K562 (cell line): ENCODE results near the gene MRAP2. TPM values are rescaled to one million over a fixed set of nuclear protein-coding genes. Genes with fewer than 3 reads are reported as not detected.

Experiments used
- ATAC-seq: fragments of 200-7000 bp; cut with Tn5 transposase; 3 replicates; pipeline ENCODE4 v1.9.1; 2020; ENCODE audit warnings: moderate library complexity
- BruUV-seq: library from RNA; stranded (reverse); fragments of 400-500 nt; replicated peaks from 2 replicates; lab custom pipeline; 2021; lab: Mats Ljungman, UMichigan
- CTCF ChIA-PET: fragments of 300-600 bp; formaldehyde crosslinking; extraction: SDS; loops from one replicate; lab custom pipeline; 2021; ENCODE audit warnings: low intra/inter-chr PET ratio; lab: Yijun Ruan, JAX
- POLR2A ChIA-PET: fragments of 300-600, 350-650 bp; sonication (Branson Sonifier 250); formaldehyde crosslinking; extraction: SDS; loops from one replicate; lab custom pipeline; 2021; ENCODE audit warnings: antibody characterized with exemption, inconsistent platforms; lab: Yijun Ruan, JAX
- DNase-seq, 4 experiments: peaks; one replicate each; pipeline versions ENCODE4 v3.0.0 to v3.0.0-alpha.2; 2011 to 2018; ENCODE audit warnings: low spot score in 3 of 4, mixed read lengths in 3 of 4; ENCODE audit errors: extremely low read depth in 1 of 4
- FAIRE-seq: peaks from 2 replicates; lab custom pipeline; 2011; peaks lifted over from hg19 to GRCh38; lab: Jason Lieb, UNC
- H2AFZ ChIP-seq: 2 replicates; pipeline ENCODE4 v1.6.0; 2011; ENCODE audit warnings: low read depth, low read length, control low read depth, inconsistent platforms
- H3K27ac ChIP-seq: fragments of 200-600 bp; 3 replicates; pipeline ENCODE4 v1.8.0; 2011; ENCODE audit warnings: low read depth, mild to moderate bottlenecking, control low read depth, inconsistent platforms, low read length, moderate library complexity, mixed read lengths; ENCODE audit errors: extremely low read depth
- H3K27me3 ChIP-seq, 2 experiments: fragments of 300-600 bp in 1 of 2; 2 replicates in 1 of 2; 3 replicates in 1 of 2; pipeline versions ENCODE4 v1.6.0 to v1.8.0; 2011; ENCODE audit warnings: inconsistent platforms in 2 of 2, low read length in 2 of 2, mild to moderate bottlenecking in 1 of 2, mixed read lengths in 1 of 2, moderate library complexity in 1 of 2; ENCODE audit not compliant: control insufficient read depth in 2 of 2, insufficient read depth in 2 of 2
- H3K36me3 ChIP-seq: fragments of 300-600 bp; 3 replicates; pipeline ENCODE4 v1.8.0; 2011; ENCODE audit warnings: mild to moderate bottlenecking, low read length, inconsistent platforms; ENCODE audit not compliant: control insufficient read depth, insufficient read depth
- H3K4me1 ChIP-seq, 2 experiments: fragments of 200-600 bp in 1 of 2; replicated peaks in 1 of 2; 2 replicates in 1 of 2; 3 replicates in 1 of 2; pipeline versions ENCODE4 v1.5.1 to v1.8.0; 2011; ENCODE audit warnings: inconsistent platforms in 2 of 2, low read length in 2 of 2, mild to moderate bottlenecking in 1 of 2, mixed read lengths in 1 of 2, moderate library complexity in 1 of 2; ENCODE audit not compliant: control insufficient read depth in 2 of 2, insufficient read depth in 2 of 2
- H3K4me2 ChIP-seq: 2 replicates; pipeline ENCODE4 v1.6.1; 2011; ENCODE audit warnings: low read length, control low read depth, inconsistent platforms, mixed read lengths; ENCODE audit not compliant: insufficient read depth
- H3K4me3 ChIP-seq: fragments of 200-600 bp; sonication (generic), shearing (Covaris generic); 2 replicates; pipeline ENCODE4 v1.5.1; 2016; ENCODE audit warnings: control low read depth, inconsistent platforms
- H3K79me2 ChIP-seq: fragments of 200-600 bp; 3 replicates; pipeline ENCODE4 v1.8.0; 2011; ENCODE audit warnings: low read length, inconsistent platforms; ENCODE audit not compliant: control insufficient read depth, insufficient read depth
- H3K9ac ChIP-seq, 2 experiments: 2 replicates each; pipeline versions ENCODE4 v1.6.0 to v1.6.1; 2011; ENCODE audit warnings: low read depth in 2 of 2, low read length in 2 of 2, control low read depth in 1 of 2, inconsistent platforms in 1 of 2, mild to moderate bottlenecking in 1 of 2, mixed read lengths in 1 of 2; ENCODE audit not compliant: insufficient read depth in 1 of 2
- H3K9me1 ChIP-seq: one replicate; pipeline ENCODE4 v1.6.0; 2011; ENCODE audit warnings: inconsistent platforms, mild to moderate bottlenecking, low read length, moderate library complexity; ENCODE audit not compliant: control insufficient read depth, insufficient read depth
- H3K9me3 ChIP-seq: replicated peaks from 2 replicates; pipeline ENCODE4 v1.5.1; 2011; ENCODE audit warnings: low read depth, low read length, inconsistent platforms; ENCODE audit not compliant: control insufficient read depth, insufficient read depth
- H4K20me1 ChIP-seq: replicated peaks from 2 replicates; pipeline ENCODE4 v1.6.1; 2011; ENCODE audit warnings: low read length, inconsistent platforms, mixed read lengths; ENCODE audit not compliant: control insufficient read depth, insufficient read depth
- CBX1 ChIP-seq: sonication (generic); IDR thresholded peaks from 2 replicates; pipeline ENCODE4 v1.6.1; 2016; ENCODE audit warnings: antibody characterized with exemption, low read depth, mild to moderate bottlenecking
- CCAR2 ChIP-seq: fragments of 200-400 bp; formaldehyde crosslinking; IDR thresholded peaks from 2 replicates; pipeline ENCODE4 v1.6.1; 2017; ENCODE audit warnings: mild to moderate bottlenecking, low read depth, low read length
- EWSR1 ChIP-seq: fragments of 450-650 bp; IDR thresholded peaks from 2 replicates; pipeline ENCODE4 v1.6.1; 2018; ENCODE audit warnings: borderline replicate concordance, mild to moderate bottlenecking, low read depth, moderate library complexity; ENCODE audit not compliant: partially characterized antibody
- HMBOX1 ChIP-seq: sonication (generic); IDR thresholded peaks from 2 replicates; pipeline ENCODE4 v1.6.1; 2016
- HOMEZ ChIP-seq: fragments of 250-450 bp; sonication (Bioruptor Pico); IDR thresholded peaks from 2 replicates; pipeline ENCODE4 v1.4.0; 2020; ENCODE audit warnings: mild to moderate bottlenecking, moderate library complexity
- KDM1A ChIP-seq, 2 experiments: fragments of 450-650 bp; IDR thresholded peaks; 2 replicates each; pipeline ENCODE4 v1.6.1; 2016; ENCODE audit warnings: mild to moderate bottlenecking in 2 of 2
- RBFOX2 ChIP-seq: fragments of 200-400 bp; formaldehyde crosslinking; IDR thresholded peaks from 2 replicates; pipeline ENCODE4 v1.6.1; 2017; ENCODE audit warnings: low read depth, mild to moderate bottlenecking, low read length, moderate library complexity
- RREB1 ChIP-seq: fragments of 250-450 bp; sonication (Bioruptor Pico); IDR thresholded peaks from 2 replicates; pipeline ENCODE4 v1.4.0; 2020
- TBP ChIP-seq: optimal IDR thresholded peaks from 2 replicates; pipeline ENCODE3; 2011; ENCODE audit warnings: low read depth, low read length, improper control_type of control experiment
- TFAM ChIP-seq: fragments of 250-450 bp; sonication (Bioruptor Pico); conservative IDR thresholded peaks from 2 replicates; pipeline ENCODE4 v1.5.0; 2021; ENCODE audit warnings: mild to moderate bottlenecking, moderate library complexity
- THRA ChIP-seq: fragments of 450-650 bp; IDR thresholded peaks from 2 replicates; pipeline ENCODE4 v1.6.1; 2017; ENCODE audit warnings: mild to moderate bottlenecking, moderate library complexity
- ZNF124 ChIP-seq: sonication (generic); formaldehyde crosslinking; IDR thresholded peaks from 2 replicates; pipeline ENCODE4 v1.8.1; 2022; ENCODE audit warnings: missing genetic modification reagents
- ZNF41 ChIP-seq: fragments of 250-450 bp; sonication (Bioruptor Pico); conservative IDR thresholded peaks from 2 replicates; pipeline ENCODE4 v1.4.0; 2020; ENCODE audit warnings: mild to moderate bottlenecking
- WGBS: fragments of 100-300 bp; shearing (Covaris generic); methylation state at CpG from one replicate; pipeline ENCODE4 v1.1.6; 2016; ENCODE audit warnings: low coverage, mixed read lengths; ENCODE audit not compliant: insufficient coverage; ENCODE audit errors: missing lambda C conversion rate; 5-methylcytosine and 5-hydroxymethylcytosine counted together
- in situ Hi-C: fragments of 300-500 bp; cut with MboI; formaldehyde crosslinking; loops from 4 replicates; pipeline ENCODE4 v1.15.0; 2018; ENCODE audit warnings: inconsistent platforms, mixed read lengths
- intact Hi-C: fragments of 100-400 bp; cut with micrococcal nuclease; formaldehyde crosslinking; loops from 2 replicates; pipeline ENCODE4 v1.14.2; 2022
- polyA plus RNA-seq, 8 experiments: library from polyadenylated mRNA; depleted of rRNA in 4 of 8; stranded (reverse) in 5 of 8; unstranded in 3 of 8; fragments of >200 nt; fragmentation: Nextera tagmentation in 2 of 8; fragmentation: Illumina TruSeq in 1 of 8; extraction: Ambion mirVana in 2 of 8; extraction: Trizol in 1 of 8; gene quantifications; 2 replicates each; pipeline versions ENCODE4 v1.2.1 to v1.2.3, GENCODE V29; 2011 to 2014; ENCODE audit warnings: inconsistent platforms in 1 of 8, missing spikeins in 1 of 8
- total RNA-seq, 7 experiments: library from RNA; depleted of rRNA in 6 of 7; stranded (reverse); fragments of >200 nt in 6 of 7; fragmentation: Illumina TruSeq in 2 of 7; extraction: Trizol in 2 of 7; gene quantifications; 2 replicates each; pipeline versions ENCODE4 v1.2.1 to v1.2.3, GENCODE V29; 2011 to 2021; ENCODE audit warnings: low replicate concordance in 1 of 7

The MRAP2 gene
- total and polyA plus RNA-seq, 9 of the 15 experiments (the other 6 are each of a cell fraction or from before 2014, with no cell fraction given): 5.9 to 38.9 (median 9.3) TPM

- TF ChIP-seq TBP: no peak
- no peak for TF ChIP-seq CCAR2
- no peak for TF ChIP-seq ZNF124 (CRISPR knock-in tag)
- no peak for TF ChIP-seq RBFOX2
- no peak for TF ChIP-seq RREB1 (CRISPR knock-in tag)
- no peak for TF ChIP-seq ZNF41 (CRISPR knock-in tag)
Measured at GRCh38 chr6:84019842-84020211, 13.7 kb upstream of the MRAP2 start (continued).

- H3K9ac ChIP-seq: no peak overlapping the region
- H3K79me2 ChIP-seq: no peaks in the 10 kb centered on the region
- intact Hi-C loops (no loop called here), in situ Hi-C loops (no loop called here)
- no peak overlapping the region for H3K27ac ChIP-seq
- H3K4me2 ChIP-seq: no peak overlapping the region
- H3K4me1 ChIP-seq: no peaks in the 10 kb centered on the region
- no peaks in the 10 kb centered on the region for H4K20me1 ChIP-seq
- DNase-seq: no peak
- FAIRE-seq: no peak
- no peak overlapping the region for H3K4me3 ChIP-seq
- WGBS: 65% methylated on average over 2 of the region's 2 CpGs
- no TSS peak for BruUV-seq
- POLR2A ChIA-PET: no interaction called here
- no peak for ATAC-seq
- no peaks in the 10 kb centered on the region for H3K27me3 ChIP-seq
- CTCF ChIA-PET: interaction anchor here (0.6 kb wide), 1 partner anchor 308 kb away, joined by 6 read pairs; no protein-coding TSS in a partner anchor
- no peaks in the 10 kb centered on the region; the same call in 1 of the 2 replicates for H3K9me3 ChIP-seq
- no peak overlapping the region for H2AFZ ChIP-seq
- H3K9me1 ChIP-seq: no peaks in the 10 kb centered on the region
- no peaks in the 10 kb centered on the region for H3K36me3 ChIP-seq
- no peak for TF ChIP-seq TFAM (CRISPR knock-in tag)
- no peak for TF ChIP-seq HMBOX1
- no peak for TF ChIP-seq EWSR1
- no peak for TF ChIP-seq CBX1
- no peak for TF ChIP-seq KDM1A (IDR thresholded peaks at IDR 0.05)
- no peak for TF ChIP-seq HOMEZ
- no peak for TF ChIP-seq THRA
Measured at GRCh38 chr6:84021625-84022024, 11.9 kb upstream of the MRAP2 start.
